Left ventricle myocardium inferior (tissue), 1 donor: ENCODE results near the gene MEGF11. TPM values are rescaled to one million over a fixed set of nuclear protein-coding genes. Genes with fewer than 3 reads are reported as not detected.

ENCODE experiments used
- DNase-seq: peaks from one replicate; pipeline ENCODE4 v3.0.0-alpha.2; 2020
- H3K27ac ChIP-seq: fragments of 200-600 bp; replicated peaks from 2 replicates; pipeline ENCODE4 v1.8.0; 2021
- H3K27me3 ChIP-seq: fragments of 200-600 bp; 2 replicates; pipeline ENCODE4 v1.8.0; 2021; ENCODE audit warnings: low read depth
- H3K36me3 ChIP-seq: fragments of 200-600 bp; 2 replicates; pipeline ENCODE4 v1.8.0; 2021
- H3K4me1 ChIP-seq: fragments of 200-600 bp; 2 replicates; pipeline ENCODE4 v1.8.0; 2021
- H3K4me3 ChIP-seq: fragments of 200-600 bp; 2 replicates; pipeline ENCODE4 v1.8.0; 2021; ENCODE audit warnings: mild to moderate bottlenecking, moderate library complexity
- H3K9me3 ChIP-seq: fragments of 200-600 bp; replicated peaks from 2 replicates; pipeline ENCODE4 v1.8.0; 2021
- CTCF ChIP-seq: fragments of 200-600 bp; IDR thresholded peaks from 2 replicates; pipeline ENCODE4 v1.8.0; 2021; ENCODE audit warnings: antibody characterized with exemption, mild to moderate bottlenecking, borderline replicate concordance
- intact Hi-C: fragments of 100-400 bp; cut with micrococcal nuclease; formaldehyde crosslinking; loops from one replicate; pipeline ENCODE4 v1.11.0; 2022
- total RNA-seq: library from RNA; stranded (reverse); fragmentation: NEBNext Ultra II Directional; extraction: Animal tissue kit (Norgen Biotek cat#: 25700); gene quantifications from one replicate; pipeline ENCODE4 v1.2.1, GENCODE V29; 2021
- donor health status: DM: no; HTN: yes; CAD: no; lungs with severe emphysema.

MEGF11 gene
- total RNA-seq, 1 donor from 2014 or later, result not detected

GRCh38 chr15:65958835-65959234, 294.7 kb downstream of the MEGF11 start:
- peaks cover 60% of the 10 kb centered on the region for H3K27me3 ChIP-seq

GRCh38 chr15:65957451-65957850, 296.1 kb downstream of the MEGF11 start:
- TF ChIP-seq CTCF, result no peak
- peaks cover 5% of the 10 kb centered on the region for H3K4me1 ChIP-seq
- no peak for DNase-seq
- no peaks in the 10 kb centered on the region for H3K36me3 ChIP-seq
- peaks cover 55% of the 10 kb centered on the region for H3K27me3 ChIP-seq
- H3K4me3 ChIP-seq, result no peak overlapping the region
- intact Hi-C loops, result no loop called here
- no peaks in the 10 kb centered on the region for H3K9me3 ChIP-seq
- no peak overlapping the region for H3K27ac ChIP-seq

More at GRCh38 chr15:65958835-65959234, 294.7 kb downstream of the MEGF11 start:
- intact Hi-C loops, result no loop called here
- Histone ChIP-seq H3K27ac (no peak overlapping the region), H3K4me1 (peaks cover 5% of the 10 kb centered on the region), H3K4me3 (no peak overlapping the region), H3K9me3 (no peaks in the 10 kb centered on the region), H3K36me3 (no peaks in the 10 kb centered on the region)
- TF ChIP-seq CTCF, result no peak
- DNase-seq, result no peak

GRCh38 chr15:65956899-65957298, 296.7 kb downstream of the MEGF11 start:
- no peaks in the 10 kb centered on the region for H3K36me3 ChIP-seq
- H3K4me3 ChIP-seq, result no peak overlapping the region
- no peak for TF ChIP-seq CTCF
- peaks cover 49% of the 10 kb centered on the region for H3K27me3 ChIP-seq
- no peak overlapping the region for H3K27ac ChIP-seq
- intact Hi-C loops, result no loop called here
- no peak for DNase-seq
- H3K9me3 ChIP-seq, result no peaks in the 10 kb centered on the region
- peaks cover 4% of the 10 kb centered on the region for H3K4me1 ChIP-seq

- Histone ChIP-seq H3K27ac (no peak overlapping the region), H3K36me3 (no peaks in the 10 kb centered on the region), H3K27me3 (peaks cover 43% of the 10 kb centered on the region), H3K9me3 (no peaks in the 10 kb centered on the region), H3K4me3 (no peak overlapping the region), H3K4me1 (no peaks in the 10 kb centered on the region)
- intact Hi-C loops, result no loop called here
- no peak for DNase-seq
- no peak for TF ChIP-seq CTCF
Measured at GRCh38 chr15:65956307-65956706, 297.2 kb downstream of the MEGF11 start.

GRCh38 chr15:65954289-65954741, 299.2 kb downstream of the MEGF11 start:
- H3K27me3 ChIP-seq, result peaks cover 37% of the 10 kb centered on the region
- H3K27ac ChIP-seq, result no peak overlapping the region
- TF ChIP-seq CTCF, result no peak

More at GRCh38 chr15:65954289-65954741, 299.2 kb downstream of the MEGF11 start:
- H3K36me3 ChIP-seq, result no peaks in the 10 kb centered on the region
- H3K4me3 ChIP-seq, result no peak overlapping the region
- intact Hi-C loops, result no loop called here
- no peaks in the 10 kb centered on the region for H3K9me3 ChIP-seq
- DNase-seq, result no peak
- no peaks in the 10 kb centered on the region for H3K4me1 ChIP-seq
